Omental fat pad (tissue), 4 donors: Measurements from ENCODE around the gene SLC11A1. TPM values are rescaled to one million over a fixed set of nuclear protein-coding genes. Genes with fewer than 3 reads are reported as not detected.

Source experiments
- ATAC-seq: fragments of 150-250 bp; one replicate; pipeline ENCODE4 v1.9.1; 2016; ENCODE audit warnings: mild to moderate bottlenecking, moderate library complexity; ENCODE audit not compliant: low FRiP score
- DNase-seq: peaks from one replicate; pipeline ENCODE4 v3.0.0-alpha.2; 2019; ENCODE audit warnings: low spot score
- CTCF ChIP-seq, 3 donors: fragments of 450-650 bp; IDR thresholded peaks; one replicate each; pipeline ENCODE4 v1.5.1; 2016 to 2017; ENCODE audit warnings: antibody characterized with exemption in 3 of 3, mild to moderate bottlenecking in 3 of 3, moderate library complexity in 2 of 3
- total RNA-seq, 4 donors: library from RNA; depleted of rRNA; stranded (reverse); fragments of >200 nt; gene quantifications; one replicate each; pipeline ENCODE4 v1.1.0, GENCODE V29; 2016

The SLC11A1 gene
- total RNA-seq, 4 donors from 2014 or later: 40.0 to 218 (median 127) TPM

DNA sequence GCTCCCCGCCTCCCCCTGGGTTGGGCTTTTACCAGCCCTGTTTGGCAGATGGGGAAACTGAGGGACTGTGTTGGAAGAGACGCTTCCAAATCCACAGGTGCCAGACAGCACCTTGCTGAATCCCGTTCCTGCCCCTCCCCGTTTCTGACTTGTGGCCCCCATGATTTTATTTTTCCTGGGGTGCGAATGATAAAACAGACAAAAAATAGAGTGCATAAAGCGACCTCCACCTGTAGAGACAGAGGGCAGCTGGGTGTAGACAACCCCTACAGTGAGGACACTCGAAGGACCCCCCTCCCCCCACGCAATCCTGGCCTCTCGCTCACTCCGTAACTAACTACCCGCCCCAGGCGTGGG is 15.4 kb downstream of the SLC11A1 start:
- no peak for DNase-seq
- no peak for ATAC-seq
- TF ChIP-seq CTCF (IDR thresholded peaks at IDR 0.05): no peak

GRCh38 chr2:218397820-218398436 is 15.9 kb downstream of the SLC11A1 start:
- no peak for ATAC-seq
- DNase-seq: no peak
- TF ChIP-seq CTCF (IDR thresholded peaks at IDR 0.05): no peak

GRCh38 chr2:218398437-218399390 is 16.6 kb downstream of the SLC11A1 start:
- ATAC-seq (peak; percentile 12), DNase-seq (peak; percentile 51)
- no peak for TF ChIP-seq CTCF (IDR thresholded peaks at IDR 0.05)

DNA sequence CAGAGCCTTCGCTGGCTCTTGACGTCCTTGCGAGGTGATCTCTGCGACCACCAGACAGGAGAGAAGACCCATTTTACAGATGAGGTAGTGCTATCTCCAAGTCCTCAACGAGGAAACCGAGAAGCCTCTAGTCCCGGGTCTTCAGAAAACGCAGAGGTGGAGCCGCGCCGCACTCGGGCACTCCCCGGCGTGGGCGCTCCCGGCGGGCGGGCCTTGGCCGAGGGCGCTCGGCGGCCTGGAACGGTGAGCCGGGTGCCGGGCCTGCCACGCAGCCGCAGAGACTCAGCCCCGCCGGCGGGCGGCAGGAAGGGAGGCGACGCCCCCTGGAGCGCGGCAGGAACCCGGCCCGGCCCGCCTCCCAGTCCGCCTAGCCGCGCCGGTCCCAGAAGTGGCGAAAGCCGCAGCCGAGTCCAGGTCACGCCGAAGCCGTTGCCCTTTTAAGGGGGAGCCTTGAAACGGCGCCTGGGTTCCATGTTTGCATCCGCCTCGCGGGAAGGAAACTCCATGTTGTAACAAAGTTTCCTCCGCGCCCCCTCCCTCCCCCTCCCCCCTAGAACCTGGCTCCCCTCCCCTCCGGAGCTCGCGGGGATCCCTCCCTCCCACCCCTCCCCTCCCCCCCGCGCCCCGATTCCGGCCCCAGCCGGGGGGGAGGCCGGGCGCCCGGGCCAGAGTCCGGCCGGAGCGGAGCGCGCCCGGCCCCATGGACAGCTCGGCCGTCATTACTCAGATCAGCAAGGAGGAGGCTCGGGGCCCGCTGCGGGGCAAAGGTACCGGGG is 17.5 kb downstream of the SLC11A1 start, which contains the start of gene CTDSP1:
Gene CTDSP1 (plus strand): TSS at position 478 of the 776 bp plus-strand sequence. CDS start 223 bp downstream, at position 701.
- DNase-seq (peak; percentile 97), ATAC-seq (peak; percentile 78)
- no peak for TF ChIP-seq CTCF (IDR thresholded peaks at IDR 0.05)

- ATAC-seq: no peak
- TF ChIP-seq CTCF (IDR thresholded peaks at IDR 0.05): no peak
Observed at GRCh38 chr2:218400167-218400929, 18.3 kb downstream of the SLC11A1 start.

More at GRCh38 chr2:218400167-218400929, 18.3 kb downstream of the SLC11A1 start:
- no peak for DNase-seq
